ENCODE measurements around the gene PPIF.

PPIF gene

DNA sequence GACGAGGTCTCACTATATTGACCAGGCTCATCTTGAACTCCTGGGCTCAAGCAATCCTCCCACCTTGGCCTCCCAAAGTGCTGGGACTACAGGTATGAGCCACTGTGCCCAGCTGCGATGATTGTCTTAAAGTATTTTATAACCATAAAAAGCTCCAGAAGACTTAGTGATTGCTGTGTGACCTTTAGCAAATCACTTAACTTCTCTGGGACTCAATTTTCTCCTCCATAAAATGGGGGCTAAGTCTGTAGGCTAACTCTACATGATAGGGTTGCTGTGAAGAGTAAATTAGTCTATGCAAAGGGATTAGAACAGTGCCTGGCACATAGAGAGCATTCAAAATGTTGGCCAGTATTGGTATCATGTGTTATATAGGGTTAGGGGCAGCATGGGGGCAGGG lies 42.8 kb downstream of the PPIF start:
- no peak for DNase-seq

DNA sequence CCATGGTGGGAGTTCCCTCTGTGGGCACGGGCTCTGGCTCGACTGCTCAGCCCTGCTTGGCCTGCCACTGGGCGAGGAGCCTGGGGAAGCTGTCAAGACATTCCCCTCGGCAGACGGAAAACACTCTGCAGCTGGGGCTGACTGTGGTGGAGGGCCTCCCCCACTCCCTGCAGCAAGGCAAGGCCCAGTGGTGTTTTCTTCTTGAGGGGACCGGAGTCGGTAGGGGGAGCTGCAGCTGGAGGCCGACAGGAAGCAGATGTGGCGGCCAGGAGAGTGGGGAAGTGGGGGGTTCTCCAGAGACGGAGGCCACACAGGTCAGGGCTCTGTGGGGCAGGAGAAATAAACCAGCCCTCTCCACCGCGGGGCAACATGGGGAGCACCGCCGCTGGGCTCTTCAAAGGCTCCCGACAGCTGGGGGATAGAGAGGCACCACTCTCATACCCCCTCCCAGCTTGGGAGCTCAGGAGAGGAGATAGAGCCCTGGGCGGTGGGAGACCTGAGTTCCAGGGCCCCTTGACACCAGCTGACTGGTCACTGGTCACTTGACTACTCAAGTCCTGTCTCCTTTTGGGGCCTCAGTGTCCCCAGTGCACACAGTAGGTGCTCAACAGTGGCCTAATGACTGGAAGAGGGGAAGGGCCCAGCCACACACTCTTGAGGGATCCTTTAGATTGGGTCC lies 43.4 kb downstream of the PPIF start:
- DNase-seq = peak; percentile 34

DNA sequence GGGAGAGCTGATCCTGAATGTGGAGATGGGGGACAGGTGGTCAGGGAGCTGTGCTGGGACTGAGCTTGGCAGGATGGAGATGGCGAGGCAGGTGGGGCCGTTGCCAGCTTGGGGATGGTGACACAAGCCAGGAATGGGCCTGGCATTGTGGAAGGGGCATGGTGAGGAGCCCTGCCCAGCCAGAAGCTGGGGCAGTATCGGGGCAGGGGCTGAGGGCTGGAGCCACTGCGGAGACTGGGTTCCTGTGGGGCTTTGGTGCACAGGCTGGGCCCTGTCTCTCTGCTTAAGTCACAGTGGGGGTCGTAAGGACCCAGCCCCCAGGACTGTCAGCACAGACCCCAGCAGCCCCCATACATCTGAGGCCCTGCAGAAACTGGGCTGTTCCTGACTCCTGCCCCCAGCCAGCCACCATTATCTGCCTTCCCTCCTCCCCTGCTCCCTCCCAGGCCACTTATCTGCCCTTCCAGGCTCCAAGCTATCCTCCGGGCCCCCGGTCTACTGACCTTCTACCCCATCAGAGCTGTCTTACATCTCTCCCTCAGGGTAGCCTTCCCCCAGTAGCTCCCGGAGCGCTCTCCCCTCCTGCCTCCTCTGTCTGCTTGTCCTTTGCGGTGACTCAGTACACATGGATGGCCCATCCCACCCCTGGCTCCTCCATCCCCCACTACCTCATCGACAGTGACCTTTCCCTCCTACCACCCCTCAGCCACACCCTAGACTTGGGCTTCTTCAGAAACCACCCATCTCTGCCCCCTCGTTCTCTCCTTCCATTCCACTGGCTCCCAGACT lies 44.2 kb downstream of the PPIF start:
- DNase-seq = no peak

DNA sequence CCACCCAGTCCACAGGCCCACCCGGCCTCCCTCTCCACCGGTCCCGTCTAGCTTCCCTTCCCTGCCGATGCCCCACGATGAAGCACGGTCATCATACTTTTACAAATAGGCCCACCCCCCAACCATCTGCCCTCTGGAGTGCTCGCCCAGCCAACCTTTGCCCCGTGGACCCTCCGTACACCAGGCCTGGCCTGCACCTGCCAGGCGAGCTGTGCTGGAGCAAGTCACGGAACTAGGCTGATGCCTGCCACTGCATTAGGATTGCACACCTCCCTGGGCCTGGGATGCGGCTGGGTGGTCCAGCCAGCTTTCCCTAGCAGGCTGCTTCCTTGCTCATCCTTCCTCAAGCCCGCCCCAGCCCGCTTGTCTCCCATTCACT lies 44.7 kb downstream of the PPIF start:
- DNase-seq = no peak

DNA sequence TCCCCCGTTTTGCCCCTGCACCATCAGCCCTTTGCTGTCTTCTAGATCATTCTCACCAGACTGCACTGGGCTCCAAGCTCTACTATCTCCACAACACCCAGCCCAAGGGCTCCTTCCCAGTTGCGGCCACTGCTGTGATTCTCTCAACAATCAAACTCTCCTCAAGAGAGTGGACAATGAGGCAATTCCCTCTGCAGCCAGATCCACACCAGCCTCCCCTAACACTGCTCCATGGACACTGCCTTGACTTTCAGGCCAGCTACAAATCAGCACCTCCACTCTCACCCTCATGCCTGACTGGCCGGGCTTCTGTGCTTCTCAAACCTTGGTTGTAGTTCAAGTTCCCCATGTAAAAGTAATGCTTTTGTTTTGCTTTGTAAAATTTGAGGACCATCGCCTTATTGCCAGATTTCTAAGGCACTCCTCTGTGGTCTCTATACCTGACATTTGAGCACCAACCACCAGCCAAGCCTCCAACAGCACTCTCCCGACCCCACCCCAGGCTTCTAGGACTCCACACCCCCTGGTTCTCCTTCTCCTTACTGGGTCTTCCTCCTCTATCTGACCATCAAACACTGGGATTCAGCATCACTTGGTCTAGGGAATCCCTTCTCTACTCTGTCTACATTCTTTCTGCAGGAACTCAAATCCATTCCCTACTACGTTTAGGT lies 45.4 kb downstream of the PPIF start:
- no peak for DNase-seq

DNA sequence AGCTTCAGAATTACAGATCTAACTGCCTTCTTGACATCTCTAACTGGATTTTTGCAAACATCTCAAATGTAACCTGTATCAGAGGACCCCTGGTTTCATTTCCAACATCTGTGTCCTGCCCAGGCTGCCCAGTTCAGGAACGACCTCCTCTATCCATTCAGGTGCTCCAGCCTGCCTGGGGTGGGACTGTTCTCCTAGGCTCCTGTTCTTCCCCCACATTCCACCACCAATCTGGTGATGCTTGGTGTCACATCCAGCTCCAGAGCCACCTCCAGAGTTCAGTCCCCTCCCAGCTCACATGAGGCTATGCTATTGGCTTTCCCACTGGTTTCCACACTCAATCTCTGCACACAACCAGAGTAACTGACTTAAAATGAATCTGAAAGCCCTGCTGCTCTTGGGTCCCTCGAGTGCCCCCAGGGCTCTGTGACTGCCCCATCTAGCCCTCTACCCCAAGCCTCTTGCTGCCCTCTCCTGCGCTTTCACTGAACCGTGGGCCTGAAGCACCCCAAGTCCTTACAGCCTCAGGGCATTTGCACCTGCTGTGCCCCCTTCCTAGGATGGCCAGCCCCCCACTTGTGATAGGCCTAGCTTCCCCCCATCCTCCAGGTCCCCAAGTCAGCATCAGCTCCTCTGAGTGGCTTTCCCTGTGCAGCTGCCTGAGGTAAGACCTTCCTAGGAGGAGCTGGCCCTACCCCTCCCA lies 46.1 kb downstream of the PPIF start:
- no peak for DNase-seq

DNA sequence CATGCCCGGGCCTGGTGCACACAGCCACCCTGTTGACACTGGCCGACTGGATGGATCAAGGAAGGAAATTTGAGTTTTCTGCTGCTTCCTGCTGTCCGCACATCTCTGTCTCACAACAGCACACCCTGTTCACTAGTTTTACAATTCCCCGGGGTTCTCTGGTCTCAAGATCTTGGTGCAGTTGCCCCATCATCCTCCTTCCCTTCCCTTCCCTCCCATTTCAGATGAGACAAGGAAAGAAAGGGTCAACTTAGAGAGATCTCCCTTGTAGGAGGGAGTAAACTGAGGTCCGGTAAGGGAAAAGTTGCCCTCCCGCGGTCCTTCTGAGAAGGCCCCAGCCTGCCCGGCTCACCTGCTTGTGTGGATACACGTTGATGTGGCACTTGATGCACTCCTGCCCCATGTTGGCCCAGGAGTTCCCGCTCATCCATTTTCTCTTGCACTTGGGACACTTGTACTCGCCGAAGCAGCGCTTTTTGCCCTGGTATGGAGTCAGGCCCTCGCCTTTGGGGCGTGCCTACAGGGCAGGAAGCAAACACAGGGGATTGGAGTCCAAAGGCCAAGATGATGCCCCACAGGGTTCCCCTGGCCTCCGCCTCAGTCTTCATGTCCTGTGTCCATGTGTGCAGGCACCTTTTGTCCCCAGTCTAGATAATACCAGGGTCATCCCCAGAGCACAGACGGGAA lies 46.8 kb downstream of the PPIF start:
- DNase-seq = no peak

DNA sequence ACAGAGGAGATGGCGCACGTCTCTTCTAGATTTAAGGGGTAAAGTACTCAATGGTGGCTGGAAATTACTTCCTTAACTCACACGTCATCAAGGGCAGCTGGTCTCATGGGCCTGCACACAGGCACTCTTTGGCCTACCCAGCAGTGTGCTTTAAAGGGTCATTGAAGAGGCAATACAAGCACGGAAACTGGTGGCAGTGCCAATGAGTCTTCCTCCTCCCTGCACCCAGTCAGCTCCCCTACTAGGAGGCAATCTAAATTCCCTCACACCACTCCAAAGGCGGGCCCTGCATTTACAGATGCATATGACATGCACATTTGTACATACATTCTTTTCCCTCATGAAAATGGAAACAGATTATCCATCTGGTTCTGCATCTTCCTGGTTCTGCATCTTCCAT lies 47.4 kb downstream of the PPIF start:
- DNase-seq = no peak

DNA sequence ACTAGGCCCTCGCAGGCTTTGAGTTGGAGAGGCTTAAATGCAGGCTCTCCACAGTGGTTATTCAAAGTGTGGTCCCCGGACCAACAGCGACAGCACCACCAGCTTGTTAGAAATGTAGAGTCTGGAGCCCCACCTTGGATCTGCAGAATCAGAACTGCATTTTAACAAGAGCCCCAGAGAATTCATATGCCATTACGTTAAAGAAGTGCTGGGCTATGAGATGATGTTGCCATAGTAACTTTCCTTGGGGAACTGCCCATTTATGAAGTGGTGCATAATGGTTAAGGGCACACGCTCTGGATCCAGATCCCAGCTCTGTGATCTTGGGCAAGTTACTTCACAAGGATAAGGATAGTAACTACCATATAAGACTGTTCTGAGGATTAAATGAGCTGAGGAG lies 49.3 kb downstream of the PPIF start:
- no peak for DNase-seq

DNA sequence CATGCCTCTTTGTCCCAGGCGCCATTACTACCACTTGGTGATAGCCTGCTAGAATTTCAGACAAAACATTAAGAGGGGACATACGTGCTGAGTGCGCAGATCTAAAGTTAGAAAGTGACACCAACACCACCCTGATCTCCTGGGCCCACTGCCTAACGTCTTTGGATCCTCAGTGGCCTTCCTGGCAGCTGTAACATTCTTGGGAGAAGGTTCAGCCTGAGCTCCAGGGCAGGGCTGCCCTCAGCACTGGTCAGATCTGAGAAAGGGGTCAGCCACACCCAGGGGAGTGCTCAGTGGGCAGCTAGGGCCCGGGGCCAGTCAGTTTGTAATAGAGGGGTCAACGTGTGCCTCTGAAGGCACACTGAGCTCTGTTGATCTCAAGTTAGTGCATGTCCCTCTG lies 49.8 kb downstream of the PPIF start:
- no peak for DNase-seq

DNA sequence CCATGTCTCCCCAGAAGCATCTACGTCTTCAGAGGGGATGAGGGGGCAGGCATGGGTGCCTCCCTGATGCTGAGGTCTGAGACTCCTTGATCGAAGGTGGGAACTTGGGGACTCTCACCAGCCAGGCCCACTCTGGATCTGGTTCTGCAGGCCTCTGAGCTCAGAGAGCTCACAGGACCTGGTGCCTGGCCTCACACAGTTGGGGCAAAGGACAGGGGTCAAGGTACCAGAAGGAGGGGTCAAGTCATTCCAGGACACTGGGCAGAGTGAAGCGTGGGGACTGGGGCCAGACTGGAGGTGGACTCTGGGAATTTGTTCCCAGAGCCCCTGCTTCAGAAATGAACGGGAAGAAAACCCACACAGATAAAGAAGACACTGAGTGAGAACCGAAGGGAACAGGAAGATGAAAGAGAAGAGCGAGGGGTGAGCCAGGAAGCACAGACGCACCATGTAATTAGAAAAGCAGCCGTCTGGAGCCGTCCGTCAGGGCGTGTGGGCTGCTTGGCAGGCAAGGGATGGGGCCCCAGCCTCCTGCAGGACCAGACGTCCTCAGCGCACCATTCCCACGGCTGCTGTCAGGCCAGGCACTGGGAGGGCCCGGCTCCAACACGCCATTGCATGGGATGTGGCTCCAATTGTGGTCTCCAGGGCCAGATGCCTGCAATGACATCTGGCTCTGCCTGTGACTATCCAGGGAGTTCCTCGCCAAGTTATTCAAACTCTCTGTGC lies 50.5 kb downstream of the PPIF start:
- DNase-seq = no peak

DNA sequence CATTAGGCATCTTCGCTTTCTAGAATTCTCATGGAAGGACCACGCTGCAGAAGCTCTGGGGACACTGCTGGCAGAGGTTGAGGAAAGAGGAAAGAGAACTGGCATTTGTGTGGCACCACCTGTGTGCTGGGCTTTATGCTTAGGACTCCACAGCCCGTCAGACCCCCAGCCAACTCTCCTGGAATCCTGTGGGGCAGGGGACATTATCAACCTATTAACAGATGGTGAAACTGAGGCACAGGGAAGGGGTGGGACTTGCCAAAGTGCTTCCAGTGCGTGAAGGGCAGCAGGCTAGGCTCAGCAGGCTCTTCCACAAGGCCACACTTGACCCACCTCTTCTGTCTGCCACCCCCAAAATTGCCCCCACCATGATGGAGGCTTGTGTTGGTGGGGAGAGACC lies 51.4 kb downstream of the PPIF start:
- no peak for DNase-seq

DNA sequence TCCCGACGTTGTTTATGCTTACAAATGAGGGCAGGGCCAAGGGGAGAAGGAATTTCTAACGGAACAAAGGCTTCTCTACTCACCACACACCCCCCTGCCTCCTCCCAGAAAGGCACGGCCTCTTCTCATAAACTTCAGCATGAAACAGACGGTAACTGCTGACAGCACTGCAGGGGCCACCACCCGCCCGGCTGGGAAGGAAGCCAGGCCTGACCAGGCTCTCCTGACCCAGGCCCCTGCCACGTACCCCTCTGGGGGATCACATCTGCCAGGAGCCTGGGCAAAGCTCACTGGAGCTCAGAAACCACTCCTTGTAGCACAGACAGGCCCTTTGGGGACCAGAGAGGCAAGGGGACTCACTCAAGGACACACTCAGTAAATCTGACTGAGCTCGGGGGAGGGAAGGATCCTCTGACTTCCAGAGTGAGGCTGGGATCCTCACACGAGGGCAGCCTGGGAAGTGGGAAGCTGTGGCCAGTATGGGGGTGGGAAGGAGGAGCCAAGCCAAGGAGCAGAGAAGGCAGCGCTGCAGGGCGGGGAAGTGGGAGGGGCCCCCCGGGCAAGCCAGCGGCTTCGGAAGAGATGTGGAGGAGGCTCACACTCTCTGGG lies 52.1 kb downstream of the PPIF start:
- DNase-seq = peak; percentile 79

DNA sequence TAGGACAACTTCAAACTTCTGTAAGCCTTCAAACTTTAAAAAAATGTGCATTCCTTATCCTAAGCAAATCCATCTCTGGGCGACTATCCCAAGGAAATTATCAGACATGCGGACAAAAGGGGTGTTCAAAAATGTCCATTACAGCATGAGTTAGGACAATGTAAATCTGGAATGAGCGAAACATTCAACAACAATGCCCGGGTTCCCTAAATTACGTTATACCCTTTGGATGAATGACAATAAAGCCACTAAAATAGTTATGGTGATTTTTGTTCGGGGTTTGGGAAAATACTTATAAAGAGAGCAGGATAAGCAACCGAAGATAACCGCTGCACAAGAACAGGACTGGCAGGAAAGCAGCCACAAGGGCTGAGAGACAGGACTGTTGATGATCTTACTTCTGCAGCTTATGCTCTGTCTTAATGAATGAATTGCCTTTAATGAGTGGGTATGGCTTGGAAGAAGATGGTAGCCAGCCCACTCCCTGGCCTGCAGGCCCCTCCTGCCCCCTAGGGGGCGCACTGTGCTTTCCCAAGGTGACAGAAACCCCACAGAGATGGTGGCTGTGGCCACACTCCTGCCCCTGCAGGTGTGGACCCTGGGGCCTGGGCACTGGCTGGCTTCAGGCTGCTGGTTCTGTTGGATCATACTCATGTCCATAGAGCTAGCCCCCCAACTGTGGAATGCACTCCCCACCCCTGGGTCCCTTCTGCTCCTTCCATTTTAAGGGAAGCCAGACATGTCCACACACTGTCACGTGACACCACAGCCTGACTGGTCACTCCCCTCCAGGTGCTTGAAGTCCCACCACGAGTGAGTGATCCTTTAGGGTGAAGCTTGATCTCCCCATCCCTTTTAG lies 53.1 kb downstream of the PPIF start:
- peak; percentile 44 for DNase-seq

DNA sequence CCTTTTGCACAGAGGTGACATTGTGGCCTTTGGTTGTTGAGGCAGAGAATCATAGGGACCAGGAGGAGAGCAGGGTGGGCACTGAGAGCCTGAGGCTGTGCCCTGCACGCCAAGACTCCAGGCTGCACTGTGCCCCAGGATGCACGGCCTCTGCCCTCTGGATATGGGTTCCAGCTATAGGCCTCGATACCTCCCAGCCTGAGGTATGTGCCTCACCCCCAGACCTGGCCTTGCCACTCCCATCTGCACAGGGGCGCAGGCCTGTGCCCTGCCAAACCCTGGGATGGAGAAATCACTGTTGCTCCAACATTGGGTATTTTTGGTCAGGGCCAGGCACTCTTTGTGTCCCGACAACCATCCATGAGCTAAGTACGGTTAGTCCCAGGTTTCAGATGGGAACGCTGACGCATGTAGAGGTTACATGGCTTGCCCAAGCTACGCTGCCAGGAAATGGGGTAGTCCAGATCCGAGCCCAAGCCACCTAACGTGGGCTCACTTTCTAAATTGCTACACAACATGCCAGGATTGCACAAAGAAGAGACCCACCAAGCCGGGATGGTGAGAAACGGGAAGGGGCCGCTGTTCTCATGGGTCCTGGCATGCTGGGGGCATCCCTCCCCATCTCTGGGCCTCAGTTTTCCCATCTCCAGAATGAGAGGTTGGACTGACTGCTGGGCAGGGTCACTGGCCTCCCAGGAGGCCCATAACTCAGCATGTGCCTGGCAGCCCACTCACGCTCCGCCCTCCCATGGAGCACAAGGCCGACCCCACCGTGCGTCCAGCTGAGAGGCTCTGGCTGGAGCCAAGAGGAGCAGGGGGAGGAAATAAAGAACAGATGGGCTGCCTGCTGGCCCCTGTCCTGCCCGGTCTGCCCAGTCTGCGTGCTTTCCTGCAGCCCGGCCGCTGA lies 54.0 kb downstream of the PPIF start:
- DNase-seq = peak; percentile 39

DNA sequence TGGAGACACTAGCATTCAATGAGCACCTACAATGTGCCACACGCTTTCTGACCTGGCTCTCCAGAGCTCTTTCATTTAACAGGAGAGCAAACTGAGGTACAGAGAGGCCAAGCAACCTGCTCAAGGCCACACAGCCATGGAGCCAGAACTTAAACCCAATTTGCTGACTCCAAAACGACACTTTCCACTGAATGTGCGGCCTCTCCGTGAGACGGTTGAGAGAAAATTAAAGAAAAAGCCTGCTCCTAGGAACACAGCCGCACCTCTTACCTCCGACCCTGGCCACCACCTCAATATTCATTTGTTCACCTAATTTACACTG lies 55.3 kb downstream of the PPIF start:
- no peak for DNase-seq

DNA sequence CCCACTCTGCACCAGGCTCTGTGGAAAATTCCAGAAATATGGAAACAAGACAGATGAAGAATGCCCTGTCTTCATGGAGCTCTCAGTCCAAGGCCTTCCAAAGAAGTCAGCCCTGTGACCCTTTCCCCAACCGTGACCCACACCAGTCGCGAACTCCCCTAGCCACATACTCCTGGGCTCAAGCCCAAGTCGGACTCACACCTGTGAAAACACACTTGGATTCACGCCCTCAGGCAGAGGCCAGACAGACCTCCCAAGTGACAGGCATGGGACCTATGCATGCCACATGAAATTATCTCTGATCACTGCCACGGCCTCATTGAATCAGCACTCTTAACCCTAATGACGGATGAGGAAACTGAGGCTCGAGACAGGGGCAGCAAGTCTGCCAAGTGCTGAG lies 55.7 kb downstream of the PPIF start:
- no peak for DNase-seq

DNA sequence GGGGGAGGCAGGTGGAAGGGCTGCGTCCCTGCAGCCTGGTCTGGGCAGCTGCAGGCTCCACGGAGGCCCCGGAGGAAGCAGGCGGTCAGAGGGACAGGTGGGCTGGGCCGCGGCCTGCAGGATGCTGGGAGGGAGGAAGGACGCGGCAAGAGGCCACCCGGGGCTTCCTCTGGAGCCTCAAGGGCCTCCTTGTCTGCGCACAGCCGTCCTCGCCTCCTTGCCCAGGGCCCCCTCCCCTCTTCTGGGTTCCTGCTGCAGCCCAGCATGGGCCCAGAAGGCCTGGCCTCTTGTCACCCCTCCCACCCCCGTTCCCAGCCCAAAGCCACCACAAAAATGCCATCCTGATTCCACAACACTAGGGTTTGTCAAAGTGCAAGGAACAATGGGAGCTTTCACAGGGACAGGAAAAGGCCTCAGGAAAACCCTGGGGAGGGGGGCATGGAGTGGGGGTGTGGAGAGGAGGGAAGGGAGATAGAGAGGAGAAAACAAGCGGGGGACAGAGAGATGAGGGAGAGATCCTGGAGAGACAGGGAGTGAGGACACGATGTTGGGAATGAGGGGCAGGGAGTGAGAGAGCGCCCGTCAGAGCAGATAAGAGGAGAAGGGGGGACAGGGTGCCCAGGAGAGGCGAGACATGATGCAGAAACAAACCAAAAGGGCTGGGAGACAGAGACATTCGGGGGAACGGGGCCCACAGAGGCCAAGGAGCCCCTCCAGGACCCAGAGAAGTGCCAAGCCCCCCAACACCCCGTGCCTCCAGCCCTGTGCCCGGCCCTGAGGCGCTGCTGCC lies 56.4 kb downstream of the PPIF start:
- DNase-seq = no peak

DNA sequence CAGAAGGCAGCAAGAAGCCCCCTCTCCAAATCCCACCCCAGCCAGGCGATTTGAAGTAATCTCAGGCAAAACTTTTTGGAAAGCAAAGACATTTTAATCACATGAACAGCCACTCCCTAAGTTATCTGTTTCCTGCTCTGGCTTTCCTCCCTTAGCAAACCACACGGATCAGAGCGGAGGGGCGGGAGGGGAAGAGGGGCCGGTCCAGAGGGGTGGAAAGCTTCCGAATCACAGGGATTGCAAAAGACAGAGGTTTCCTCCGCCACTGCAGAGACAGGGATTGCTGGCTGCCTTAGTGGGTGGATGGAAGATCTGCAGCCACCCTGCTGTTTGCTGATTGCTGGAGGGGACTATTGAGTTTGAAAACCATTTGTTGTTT lies 57.0 kb downstream of the PPIF start:
- peak; percentile 63 for DNase-seq

All from suppressor macrophage treated with lipopolysaccharide for 4 hours (primary cell).